Measurements from ENCODE around the gene NEK4. TPM values are rescaled to one million over a fixed set of nuclear protein-coding genes. Genes with fewer than 3 reads are reported as not detected.
"Not testable (repeated sequence)": the region's sequence is repeated elsewhere in the genome, so short reads cannot be mapped to it uniquely, and the experiment has no call there.

Gene NEK4
- total and polyA plus RNA-seq, 4 donors, result 5.8 to 39.9 (median 19.1) TPM

DNA sequence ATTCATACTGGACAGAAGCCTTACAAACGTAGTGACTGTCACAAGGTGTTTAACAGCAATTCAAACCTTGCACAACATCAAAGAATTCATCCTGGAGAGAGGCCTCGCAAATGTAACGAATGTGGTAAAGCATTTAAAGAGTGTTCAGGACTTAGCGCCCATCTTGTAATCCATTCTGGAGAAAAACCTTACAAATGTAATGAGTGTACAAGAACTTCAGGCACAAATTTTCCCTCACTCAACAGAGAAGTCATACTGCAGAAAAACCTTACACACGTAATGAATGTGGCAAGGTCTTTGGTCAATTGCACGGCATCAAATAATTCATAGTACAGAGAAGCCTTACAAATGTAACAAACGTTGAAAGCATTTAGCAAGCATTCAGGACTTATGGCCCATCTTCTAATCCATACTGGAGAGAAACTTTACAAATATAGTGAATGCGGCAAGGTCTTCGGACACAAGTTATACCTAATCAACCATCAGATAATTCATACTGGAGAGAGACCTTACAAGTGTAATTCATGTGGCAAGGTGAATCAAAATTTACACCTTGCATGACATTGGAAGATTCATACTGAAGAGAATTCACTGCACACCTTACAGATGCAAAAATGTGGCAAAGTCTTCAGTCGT is 37.4 kb downstream of the NEK4 start:
- ATAC-seq (ENCODE audit: insufficient read depth, low FRiP score), result no peak
- DNase-seq, result no peak
- Histone ChIP-seq H3K4me1 (ENCODE audit: control insufficient read depth in 5 of 5, insufficient read depth in 5 of 5, low read length in 5 of 5) (no peaks in the 10 kb centered on the region), H3K27ac (ENCODE audit: low read depth in 1 of 2, low read length in 1 of 2) (no peak overlapping the region), H3K9me3 (ENCODE audit: control insufficient read depth in 4 of 4, insufficient read depth in 3 of 4, low read length in 3 of 4) (peaks cover 0 to 4% (median 0%) of the 10 kb centered on the region in 4 donors), H3K4me3 (no peak overlapping the region), H3K27me3 (ENCODE audit: control insufficient read depth in 3 of 3, insufficient read depth in 3 of 3, low read length in 2 of 3) (no peaks in the 10 kb centered on the region), H3K36me3 (ENCODE audit: control insufficient read depth in 4 of 4, insufficient read depth in 4 of 4, low read length in 4 of 4) (peaks cover 20 to 39% (median 24%) of the 10 kb centered on the region in 4 donors), H3K9ac (ENCODE audit: insufficient read depth in 1 of 2, low read length in 2 of 2) (no peak overlapping the region)
- TF ChIP-seq, protein P1, sequence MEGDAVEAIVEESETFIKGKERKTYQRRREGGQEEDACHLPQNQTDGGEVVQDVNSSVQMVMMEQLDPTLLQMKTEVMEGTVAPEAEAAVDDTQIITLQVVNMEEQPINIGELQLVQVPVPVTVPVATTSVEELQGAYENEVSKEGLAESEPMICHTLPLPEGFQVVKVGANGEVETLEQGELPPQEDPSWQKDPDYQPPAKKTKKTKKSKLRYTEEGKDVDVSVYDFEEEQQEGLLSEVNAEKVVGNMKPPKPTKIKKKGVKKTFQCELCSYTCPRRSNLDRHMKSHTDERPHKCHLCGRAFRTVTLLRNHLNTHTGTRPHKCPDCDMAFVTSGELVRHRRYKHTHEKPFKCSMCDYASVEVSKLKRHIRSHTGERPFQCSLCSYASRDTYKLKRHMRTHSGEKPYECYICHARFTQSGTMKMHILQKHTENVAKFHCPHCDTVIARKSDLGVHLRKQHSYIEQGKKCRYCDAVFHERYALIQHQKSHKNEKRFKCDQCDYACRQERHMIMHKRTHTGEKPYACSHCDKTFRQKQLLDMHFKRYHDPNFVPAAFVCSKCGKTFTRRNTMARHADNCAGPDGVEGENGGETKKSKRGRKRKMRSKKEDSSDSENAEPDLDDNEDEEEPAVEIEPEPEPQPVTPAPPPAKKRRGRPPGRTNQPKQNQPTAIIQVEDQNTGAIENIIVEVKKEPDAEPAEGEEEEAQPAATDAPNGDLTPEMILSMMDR (IDR thresholded peaks at IDR 0.05; ENCODE audit: control extremely low read depth, extremely low read depth), result no peak
- 86 to 97% methylated on average over 10 of the region's 10 CpGs for WGBS, 2 donors

DNA sequence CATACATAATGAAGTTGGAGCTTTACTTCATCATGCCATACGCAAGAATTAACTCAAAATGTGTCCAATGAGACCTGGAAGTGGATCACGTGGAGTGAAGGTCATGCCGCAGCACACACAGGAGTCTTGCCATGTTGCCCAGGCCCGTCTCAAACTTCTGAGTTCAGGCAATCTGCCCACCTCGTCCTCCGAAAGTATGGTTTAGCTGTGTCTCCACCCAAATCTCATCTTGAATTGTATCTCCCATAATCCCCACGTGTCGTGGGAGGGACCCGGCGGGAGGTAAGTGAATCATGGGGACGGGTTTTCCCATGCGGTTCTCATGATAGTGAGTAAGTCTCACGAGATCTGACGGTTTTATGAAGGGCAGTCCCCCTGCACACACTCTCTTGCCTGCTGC is 39.1 kb downstream of the NEK4 start:
- Histone ChIP-seq H3K9me3 (ENCODE audit: control insufficient read depth in 4 of 4, insufficient read depth in 3 of 4, low read length in 3 of 4) (peaks cover 0 to 4% (median under 1%) of the 10 kb centered on the region in 4 donors), H3K27me3 (ENCODE audit: control insufficient read depth in 3 of 3, insufficient read depth in 3 of 3, low read length in 2 of 3) (no peaks in the 10 kb centered on the region), H3K9ac (ENCODE audit: insufficient read depth in 1 of 2, low read length in 2 of 2) (no peak overlapping the region), H3K4me3 (no peak overlapping the region), H3K27ac (ENCODE audit: low read depth in 1 of 2, low read length in 1 of 2) (no peak overlapping the region), H3K4me1 (ENCODE audit: control insufficient read depth in 5 of 5, insufficient read depth in 5 of 5, low read length in 5 of 5) (no peaks in the 10 kb centered on the region), H3K36me3 (ENCODE audit: control insufficient read depth in 4 of 4, insufficient read depth in 4 of 4, low read length in 4 of 4) (peaks cover 20 to 29% (median 22%) of the 10 kb centered on the region in 4 donors)
- 83 to 96% methylated on average over 14 of the region's 14 CpGs for WGBS, 2 donors
- DNase-seq (no peak), ATAC-seq (ENCODE audit: insufficient read depth, low FRiP score) (no peak)
- TF ChIP-seq, protein P1 (IDR thresholded peaks at IDR 0.05; ENCODE audit: control extremely low read depth, extremely low read depth), result no peak

DNA sequence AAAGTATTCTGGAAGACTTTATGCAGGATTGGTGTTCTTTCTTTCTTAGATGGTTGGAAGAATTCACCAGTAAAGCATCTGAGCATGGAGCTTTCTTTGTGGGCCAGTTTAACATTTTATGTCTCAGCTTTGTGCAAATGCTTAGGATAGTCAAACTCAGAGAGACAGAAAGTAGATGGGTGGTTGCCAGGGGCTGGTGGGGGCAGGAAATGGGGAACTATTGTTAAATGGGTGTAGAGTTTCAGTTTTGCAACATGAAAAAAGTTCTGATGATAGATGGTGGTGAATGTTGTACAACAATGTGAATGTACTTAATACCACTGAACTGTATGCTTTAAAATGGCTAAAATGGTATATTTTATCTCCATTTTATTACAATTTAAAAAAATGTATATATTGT is 40.1 kb downstream of the NEK4 start:
- Histone ChIP-seq H3K27ac (ENCODE audit: low read depth in 1 of 2, low read length in 1 of 2) (no peak overlapping the region), H3K4me1 (ENCODE audit: control insufficient read depth in 5 of 5, insufficient read depth in 5 of 5, low read length in 5 of 5) (no peaks in the 10 kb centered on the region), H3K9ac (ENCODE audit: insufficient read depth in 1 of 2, low read length in 2 of 2) (no peak overlapping the region), H3K4me3 (no peak overlapping the region), H3K9me3 (ENCODE audit: control insufficient read depth in 4 of 4, insufficient read depth in 3 of 4, low read length in 3 of 4) (peaks cover 0 to 4% (median under 1%) of the 10 kb centered on the region in 4 donors), H3K27me3 (ENCODE audit: control insufficient read depth in 3 of 3, insufficient read depth in 3 of 3, low read length in 2 of 3) (no peaks in the 10 kb centered on the region), H3K36me3 (ENCODE audit: control insufficient read depth in 4 of 4, insufficient read depth in 4 of 4, low read length in 4 of 4) (peaks cover 20 to 29% (median 20%) of the 10 kb centered on the region in 4 donors)
- TF ChIP-seq, protein P1 (IDR thresholded peaks at IDR 0.05; ENCODE audit: control extremely low read depth, extremely low read depth), result no peak
- no peak for ATAC-seq (ENCODE audit: insufficient read depth, low FRiP score)
- DNase-seq, result peak in 1 of 3 donors; percentile 7

DNA sequence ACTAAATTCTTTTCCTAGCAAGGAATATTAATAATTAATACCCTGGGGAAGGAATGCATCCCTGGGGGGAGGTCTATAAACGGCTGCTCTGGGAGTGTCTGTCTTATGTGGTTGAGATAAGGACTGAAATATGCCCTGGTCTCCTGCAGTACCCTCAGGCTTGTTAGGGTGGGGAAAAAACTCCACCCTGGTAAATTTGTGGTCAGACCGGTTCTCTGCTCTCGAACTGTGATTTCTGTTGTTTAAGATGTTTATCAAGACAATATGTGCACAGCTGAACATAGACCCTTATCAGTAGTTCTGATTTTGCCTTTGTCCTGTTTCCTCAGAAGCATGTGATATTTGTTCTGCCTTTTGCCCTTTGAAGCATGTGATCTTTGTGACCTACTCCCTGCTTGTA is 42.0 kb downstream of the NEK4 start:
- H3K27ac ChIP-seq (ENCODE audit: low read depth in 1 of 2, low read length in 1 of 2); H3K4me3 ChIP-seq; H3K9ac ChIP-seq (ENCODE audit: insufficient read depth in 1 of 2, low read length in 2 of 2); H3K9me3 ChIP-seq (ENCODE audit: control insufficient read depth in 4 of 4, insufficient read depth in 3 of 4, low read length in 3 of 4); ATAC-seq (ENCODE audit: insufficient read depth, low FRiP score); DNase-seq; H3K4me1 ChIP-seq (ENCODE audit: control insufficient read depth in 5 of 5, insufficient read depth in 5 of 5, low read length in 5 of 5); H3K27me3 ChIP-seq (ENCODE audit: control insufficient read depth in 3 of 3, insufficient read depth in 3 of 3, low read length in 2 of 3): not testable (repeated sequence)
- peaks cover 16 to 27% (median 19%) of the 10 kb centered on the region in 4 donors for H3K36me3 ChIP-seq (ENCODE audit: control insufficient read depth in 4 of 4, insufficient read depth in 4 of 4, low read length in 4 of 4)
- 53 to 87% methylated on average over 3 of the region's 3 CpGs for WGBS, 2 donors

All from lung (tissue), 12 donors.